Measurements from ENCODE around the gene METTL16.

- TF ChIP-seq EZH2 (IDR thresholded peaks at IDR 0.05; ENCODE audit: borderline replicate concordance, low read depth, low read length, severe bottlenecking), result no peak
- TF ChIP-seq CTCF (IDR thresholded peaks at IDR 0.05; ENCODE audit: borderline replicate concordance, extremely low read depth, low read length, poor library complexity, severe bottlenecking), result no peak
Measured at GRCh38 chr17:2475056-2475455, 36.6 kb downstream of the METTL16 start.

All from DND-41 (cell line).